Activated naive CD4-positive, alpha-beta T cell treated with anti-CD3 and anti-CD28 coated beads for 36 hours (primary cell): Measurements from ENCODE around the gene POLR1A. TPM values are rescaled to one million over a fixed set of nuclear protein-coding genes. Genes with fewer than 3 reads are reported as not detected.

Source experiments
- CTCF ChIA-PET: fragments of 350-600 bp; sonication (Branson Sonifier 250); formaldehyde crosslinking; loops from one replicate; lab custom pipeline; 2021; ENCODE audit warnings: antibody characterized with exemption; lab: Charles Lee
- DNase-seq: peaks from one replicate; pipeline ENCODE4 v3.0.0-alpha.2; 2020
- H3K27ac Mint-ChIP-seq: one replicate; pipeline ENCODE4 v1.8.0; 2021; ENCODE audit warnings: mild to moderate bottlenecking, mixed read lengths
- H3K27me3 Mint-ChIP-seq: one replicate; pipeline ENCODE4 v1.8.0; 2021; ENCODE audit warnings: low read depth, mixed read lengths
- H3K36me3 Mint-ChIP-seq: one replicate; pipeline ENCODE4 v1.8.0; 2021; ENCODE audit warnings: low read depth, mixed read lengths
- H3K4me1 Mint-ChIP-seq: one replicate; pipeline ENCODE4 v1.8.0; 2021; ENCODE audit warnings: low read depth, mixed read lengths
- H3K4me3 Mint-ChIP-seq: one replicate; pipeline ENCODE4 v1.8.0; 2021; ENCODE audit warnings: mild to moderate bottlenecking, moderate library complexity, mixed read lengths
- H3K9me3 Mint-ChIP-seq: one replicate; pipeline ENCODE4 v1.8.0; 2021; ENCODE audit warnings: mixed read lengths
- intact Hi-C: fragments of 100-400 bp; cut with micrococcal nuclease; formaldehyde crosslinking; loops from one replicate; pipeline ENCODE4 v1.15.1; 2023
- total RNA-seq, 2 experiments: library from RNA; stranded (reverse); gene quantifications; one replicate each; pipeline ENCODE4 v1.2.3, GENCODE V29; 2021

The POLR1A gene
- 10 to 100 TPM; 25.3 to 27.1 TPM for total RNA-seq

DNA sequence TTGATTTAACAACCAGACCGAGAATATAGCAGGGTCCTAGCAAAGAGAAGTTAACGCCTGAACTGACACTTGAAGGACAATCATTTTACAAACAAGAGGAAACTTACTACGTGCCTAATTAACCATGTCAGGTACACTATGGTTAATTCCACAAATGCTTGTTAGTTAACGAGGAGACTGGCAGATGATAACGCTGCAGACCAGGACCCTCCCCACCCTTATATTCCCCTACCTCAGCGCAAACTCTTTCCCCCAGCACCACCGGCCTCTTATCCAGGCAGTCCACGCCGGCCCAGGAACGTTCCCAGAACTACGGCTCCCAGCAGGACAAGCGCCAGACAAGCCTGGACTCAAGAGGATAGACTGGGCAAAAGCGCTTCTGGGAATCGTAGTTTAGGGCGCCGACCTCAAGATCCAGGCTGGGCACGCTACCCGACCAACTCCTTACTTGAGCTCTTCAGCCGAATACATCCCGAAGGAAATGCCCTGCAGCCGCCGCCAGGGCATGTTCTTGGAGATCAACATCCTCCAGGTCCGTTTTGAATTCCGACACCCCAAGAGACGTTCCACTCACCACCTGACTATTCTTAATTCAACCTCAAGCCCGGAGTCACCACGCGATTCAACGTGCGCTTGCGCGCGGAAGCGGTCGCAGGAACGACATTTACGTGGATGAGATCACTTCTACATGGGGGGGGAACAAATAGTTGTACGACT lies at the start of gene POLR1A:
Gene POLR1A (minus strand): TSS at position 635 of the 717 bp plus-strand sequence. CDS start 110 bp downstream, at position 525.
- CTCF ChIA-PET = interaction anchor here (0.7 to 1.3 kb wide), 4 partner anchors 18 to 468 kb away, joined by 3 to 4 read pairs (median 4); no protein-coding TSS in a partner anchor
- Mint-ChIP-seq H3K36me3 (peaks cover 49% of the 10 kb centered on the region), H3K27ac (peak within 1 kb of the TSS; percentile 99), H3K4me3 (peak within 1 kb of the TSS; percentile 89), H3K4me1 (peaks cover 57% of the 10 kb centered on the region), H3K9me3 (no peaks in the 10 kb centered on the region), H3K27me3 (no peaks in the 10 kb centered on the region)
- intact Hi-C loops = loop anchor here (5.0 to 10.0 kb wide), 4 partner anchors 459 to 691 kb away; partner anchors contain the start of genes C2orf68, CAPG, CHMP3 and MAT2A
- DNase-seq = peak; percentile 87

DNA sequence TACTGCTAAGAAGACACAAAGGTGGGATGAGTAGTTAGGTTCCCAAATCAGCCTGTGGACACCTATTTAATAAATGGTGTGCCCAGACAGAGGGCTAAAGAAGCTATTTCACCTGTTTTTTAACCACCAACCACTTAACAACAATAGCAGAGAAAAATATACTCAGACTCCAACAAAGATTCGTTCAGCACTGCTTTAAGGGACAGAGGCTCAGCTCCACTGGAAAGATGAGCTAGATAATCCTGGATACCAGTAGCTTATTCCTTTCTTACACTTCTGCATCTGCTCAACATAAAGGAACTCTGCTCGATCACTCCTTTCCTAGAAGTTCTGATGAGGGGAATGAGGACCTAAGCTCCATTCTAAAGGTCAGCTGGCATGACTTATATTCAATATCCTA lies 44.8 kb upstream of the POLR1A start:
- CTCF ChIA-PET = interaction anchor here (1.3 kb wide), 1 partner anchor 25 kb away, joined by 3 read pairs; no protein-coding TSS in a partner anchor
- intact Hi-C loops = no loop called here
- Mint-ChIP-seq H3K27me3 (no peaks in the 10 kb centered on the region), H3K9me3 (no peaks in the 10 kb centered on the region), H3K4me1 (peaks cover 8% of the 10 kb centered on the region), H3K27ac (no peak overlapping the region), H3K36me3 (peaks cover 39% of the 10 kb centered on the region), H3K4me3 (no peak overlapping the region)
- no peak for DNase-seq

DNA sequence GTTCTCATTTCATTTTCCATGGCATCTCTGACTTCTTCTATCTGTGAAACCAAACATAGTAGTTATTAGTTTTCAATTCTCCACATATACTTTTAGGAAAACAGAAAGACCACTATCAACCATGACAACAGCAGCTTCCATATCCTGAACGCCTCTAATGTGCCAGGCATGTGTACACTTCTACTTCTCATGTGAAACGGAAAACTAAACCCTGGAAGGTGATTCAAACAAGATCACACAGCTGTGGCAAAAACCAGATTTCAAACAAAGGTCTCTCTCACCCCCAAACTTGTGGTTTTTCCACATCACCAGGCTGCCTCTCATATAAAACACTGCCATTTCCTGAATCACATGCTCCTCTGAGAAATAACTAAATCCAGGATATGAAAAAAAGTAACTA lies 42.1 kb upstream of the POLR1A start:
- peak overlapping the region; percentile 13 for H3K27ac Mint-ChIP-seq
- CTCF ChIA-PET = interaction anchor here (1.4 kb wide), 1 partner anchor 11 kb away, joined by 5 read pairs; no protein-coding TSS in a partner anchor
- peaks cover 46% of the 10 kb centered on the region for H3K36me3 Mint-ChIP-seq
- no peaks in the 10 kb centered on the region for H3K9me3 Mint-ChIP-seq
- peaks cover 5% of the 10 kb centered on the region for H3K4me1 Mint-ChIP-seq
- no peak overlapping the region for H3K4me3 Mint-ChIP-seq
- H3K27me3 Mint-ChIP-seq = no peaks in the 10 kb centered on the region
- intact Hi-C loops = no loop called here
- DNase-seq = no peak

DNA sequence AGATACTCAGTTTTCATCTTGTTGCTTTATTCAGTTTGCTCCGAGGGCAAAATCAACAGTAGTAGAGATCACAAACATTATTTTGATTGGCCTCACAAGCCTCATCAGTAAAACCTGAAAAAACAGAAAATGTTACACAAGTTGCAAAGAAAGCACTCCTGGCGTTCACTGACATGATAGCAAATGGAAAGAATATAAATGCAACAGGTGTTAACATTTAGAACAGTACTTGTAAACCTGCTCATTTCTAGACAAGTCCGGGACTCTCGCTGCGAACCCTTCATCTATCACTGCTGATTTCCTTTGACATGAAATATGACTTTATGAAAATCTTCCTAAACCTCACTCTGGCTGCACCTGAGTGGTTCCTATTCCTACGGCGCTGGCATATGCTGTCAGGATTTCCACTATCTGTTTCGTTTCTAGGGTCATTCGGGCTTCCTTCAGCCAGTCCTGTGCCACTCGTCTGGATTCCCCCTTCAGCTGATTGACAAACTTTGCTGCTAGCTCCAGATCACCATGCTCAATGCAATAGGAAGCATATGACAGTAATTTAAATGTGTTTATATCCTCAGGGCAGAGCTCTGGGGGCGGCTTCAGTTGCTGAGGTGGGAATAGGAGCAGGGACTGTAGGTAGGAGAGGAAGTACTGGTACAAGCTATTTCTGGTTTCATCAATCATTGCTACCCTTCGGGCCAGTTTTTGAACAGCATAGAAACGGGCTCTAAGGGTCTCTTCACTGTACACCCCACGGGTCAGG lies 38.4 kb upstream of the POLR1A start:
- Mint-ChIP-seq H3K36me3 (peaks cover 40% of the 10 kb centered on the region), H3K27me3 (no peaks in the 10 kb centered on the region), H3K4me1 (peaks cover 8% of the 10 kb centered on the region), H3K27ac (peak overlapping the region; percentile 12), H3K4me3 (no peak overlapping the region), H3K9me3 (no peaks in the 10 kb centered on the region)
- intact Hi-C loops = no loop called here
- CTCF ChIA-PET = interaction anchor here (1.2 kb wide), 1 partner anchor 26 kb away, joined by 3 read pairs; no protein-coding TSS in a partner anchor
- no peak for DNase-seq

DNA sequence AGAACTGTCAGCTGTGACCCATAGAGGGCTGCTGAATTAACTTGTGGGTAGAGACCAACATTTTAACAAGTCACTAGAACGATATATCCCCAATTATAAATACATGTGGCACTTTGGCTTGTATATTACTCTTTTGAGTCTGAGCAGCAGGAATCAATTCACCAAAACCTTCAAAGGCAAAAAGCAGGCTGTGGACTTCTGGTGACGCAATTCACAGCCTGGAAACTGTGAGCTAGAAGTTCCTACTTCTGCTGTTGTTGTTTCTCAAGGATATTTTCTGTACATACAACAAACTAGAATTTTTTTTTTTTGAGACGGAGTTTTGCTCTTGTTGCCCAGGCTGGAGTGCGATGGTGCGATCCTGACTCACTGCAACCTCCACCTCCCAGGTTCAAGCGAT lies 37.6 kb upstream of the POLR1A start:
- H3K4me3 Mint-ChIP-seq = no peak overlapping the region
- no peaks in the 10 kb centered on the region for H3K9me3 Mint-ChIP-seq
- H3K27me3 Mint-ChIP-seq = no peaks in the 10 kb centered on the region
- H3K27ac Mint-ChIP-seq = no peak overlapping the region
- CTCF ChIA-PET = interaction anchor here (1.2 kb wide), 1 partner anchor 26 kb away, joined by 3 read pairs; no protein-coding TSS in a partner anchor
- H3K4me1 Mint-ChIP-seq = peaks cover 9% of the 10 kb centered on the region
- intact Hi-C loops = no loop called here
- DNase-seq = no peak
- H3K36me3 Mint-ChIP-seq = peaks cover 43% of the 10 kb centered on the region

DNA sequence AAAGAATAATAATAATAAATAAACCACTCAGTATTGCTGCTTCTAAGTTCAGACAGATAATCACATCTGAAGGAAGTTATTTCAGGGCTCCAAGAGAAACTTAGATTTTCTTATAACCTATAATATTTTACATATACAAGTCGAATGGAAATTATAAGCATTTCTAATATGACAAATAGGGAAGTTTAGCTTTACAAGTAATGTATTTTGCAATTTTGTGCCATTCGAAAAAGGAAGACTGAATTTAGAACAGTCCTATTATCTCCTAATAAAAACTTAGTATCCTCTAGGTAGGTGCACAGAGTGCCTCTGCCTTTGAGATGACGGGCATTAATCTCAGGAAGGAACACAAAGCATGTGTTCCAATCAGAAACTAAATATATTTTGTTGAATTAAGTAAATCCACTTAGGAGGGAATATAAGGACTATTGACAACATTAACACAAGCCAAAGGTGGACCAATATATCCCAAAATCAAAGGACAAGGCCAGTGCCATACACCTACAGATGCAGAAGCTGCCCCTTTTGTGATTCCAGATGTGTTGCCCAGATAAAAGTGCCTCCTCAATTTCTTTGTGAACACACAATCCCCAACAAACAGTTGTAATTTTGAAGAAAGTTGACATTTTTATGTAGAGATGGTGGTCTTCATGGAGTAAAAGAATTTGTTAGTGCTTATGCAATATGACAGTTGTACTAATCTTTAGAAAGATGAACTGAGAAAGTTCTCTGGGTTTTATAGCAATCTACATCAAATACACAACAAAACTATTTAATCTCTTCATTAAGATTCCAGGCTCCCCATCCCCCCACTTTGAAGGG lies 37.0 kb upstream of the POLR1A start:
- Mint-ChIP-seq H3K36me3 (peaks cover 44% of the 10 kb centered on the region), H3K9me3 (no peaks in the 10 kb centered on the region), H3K27ac (no peak overlapping the region), H3K4me1 (peaks cover 4% of the 10 kb centered on the region), H3K4me3 (no peak overlapping the region), H3K27me3 (no peaks in the 10 kb centered on the region)
- intact Hi-C loops = no loop called here
- DNase-seq = no peak
- CTCF ChIA-PET = interaction anchor here (1.2 kb wide), 1 partner anchor 25 kb away, joined by 3 read pairs; no protein-coding TSS in a partner anchor

DNA sequence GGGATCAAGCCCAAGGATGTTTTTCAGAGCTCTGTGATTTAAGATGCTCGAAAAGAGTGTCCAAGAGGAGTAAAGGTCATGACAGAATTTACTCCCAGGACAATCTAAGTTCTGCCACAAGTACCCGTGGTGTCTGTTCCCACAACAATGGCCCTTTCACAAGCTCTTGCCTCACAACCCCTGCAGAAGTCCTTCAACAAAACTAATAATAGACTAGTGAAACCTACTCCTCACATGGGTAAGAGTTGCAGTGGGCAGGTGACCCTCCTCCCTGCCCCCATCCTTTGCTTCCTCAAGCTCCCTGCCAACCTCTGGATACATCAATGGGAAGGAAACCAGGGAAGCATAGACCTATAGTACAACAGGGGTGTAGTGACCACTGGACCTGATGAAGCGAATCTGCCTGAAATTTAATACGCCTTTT lies 35.3 kb upstream of the POLR1A start:
- H3K9me3 Mint-ChIP-seq = no peaks in the 10 kb centered on the region
- H3K4me3 Mint-ChIP-seq = no peak overlapping the region
- no peaks in the 10 kb centered on the region for H3K27me3 Mint-ChIP-seq
- H3K4me1 Mint-ChIP-seq = peaks cover 4% of the 10 kb centered on the region
- CTCF ChIA-PET = no interaction called here
- DNase-seq = no peak
- H3K36me3 Mint-ChIP-seq = peaks cover 50% of the 10 kb centered on the region
- intact Hi-C loops = no loop called here
- peak overlapping the region; percentile 41 for H3K27ac Mint-ChIP-seq

DNA sequence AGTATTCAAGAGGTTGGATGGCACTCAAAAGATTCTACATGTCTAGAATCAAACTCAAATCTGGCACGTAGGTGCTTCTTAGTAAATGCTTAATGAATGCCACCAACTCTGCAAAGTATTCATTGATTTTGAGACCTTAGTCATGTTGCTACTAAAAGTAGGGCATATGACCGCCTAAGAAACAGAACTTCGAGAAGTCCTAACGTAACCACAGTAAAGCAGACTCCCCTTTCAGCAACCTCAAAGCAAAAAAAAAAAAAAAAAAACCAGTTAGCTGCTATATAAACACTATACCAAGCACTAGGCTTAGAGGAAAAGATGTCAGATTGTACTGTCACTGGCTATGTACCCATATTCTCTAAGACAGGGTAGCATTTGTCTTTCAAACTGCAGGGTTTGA lies 34.3 kb upstream of the POLR1A start:
- Mint-ChIP-seq H3K9me3 (no peaks in the 10 kb centered on the region), H3K27ac (peak overlapping the region; percentile 60), H3K4me1 (peaks cover 4% of the 10 kb centered on the region), H3K27me3 (no peaks in the 10 kb centered on the region), H3K4me3 (no peak overlapping the region), H3K36me3 (peaks cover 56% of the 10 kb centered on the region)
- DNase-seq = no peak
- intact Hi-C loops = no loop called here
- CTCF ChIA-PET = interaction anchor here (1.6 kb wide), 1 partner anchor 11 kb away, joined by 3 read pairs; no protein-coding TSS in a partner anchor

DNA sequence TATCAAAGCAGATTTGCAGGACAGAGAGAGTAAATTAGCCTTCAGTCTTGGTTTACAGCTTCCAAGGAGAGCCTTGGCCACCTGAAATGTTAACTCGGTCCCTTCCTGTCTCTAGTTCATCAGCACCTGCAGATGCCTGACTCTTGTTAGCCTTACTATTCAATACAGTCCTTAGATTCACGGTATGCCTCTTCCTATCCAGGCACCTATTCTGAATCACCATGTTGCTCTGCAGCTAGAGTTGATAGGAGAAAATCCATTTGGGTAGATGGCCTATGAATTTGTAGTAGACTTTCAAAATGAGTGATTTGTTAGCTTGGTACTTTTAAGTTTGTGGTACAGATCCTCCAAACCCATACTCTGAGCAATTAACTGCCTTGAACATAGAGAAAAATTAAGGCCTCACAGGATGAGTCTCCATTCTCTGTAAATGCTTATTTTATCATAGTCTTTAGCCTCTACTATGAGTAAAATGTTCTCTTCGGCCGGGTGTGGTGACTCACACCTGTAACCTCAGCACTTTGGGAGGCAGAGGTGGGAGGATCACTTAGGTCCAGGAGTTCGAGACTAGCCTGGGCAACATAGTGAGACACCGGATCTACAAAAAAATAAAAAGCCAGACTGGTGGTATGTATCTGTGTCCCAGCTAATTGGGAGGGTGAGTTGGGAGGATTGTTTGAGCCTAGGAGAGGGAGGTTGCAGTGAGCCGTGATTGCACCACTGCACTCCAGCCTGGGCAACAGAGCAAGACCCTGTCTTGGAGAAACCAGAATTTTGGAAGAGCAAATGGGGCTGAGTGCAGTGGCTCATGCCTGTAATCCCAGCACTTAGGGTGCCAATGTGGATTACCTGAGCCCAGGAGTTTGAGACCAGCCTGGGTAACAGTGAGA lies 33.3 kb upstream of the POLR1A start:
- CTCF ChIA-PET = interaction anchor here (1.0 to 1.6 kb wide), 2 partner anchors 10 to 33 kb away, joined by 3 read pairs; partner anchors contain the start of genes POLR1A and PTCD3
- no peaks in the 10 kb centered on the region for H3K27me3 Mint-ChIP-seq
- H3K9me3 Mint-ChIP-seq = no peaks in the 10 kb centered on the region
- intact Hi-C loops = no loop called here
- no peak overlapping the region for H3K4me3 Mint-ChIP-seq
- H3K27ac Mint-ChIP-seq = peak overlapping the region; percentile 77
- peaks cover 53% of the 10 kb centered on the region for H3K36me3 Mint-ChIP-seq
- peaks cover 4% of the 10 kb centered on the region for H3K4me1 Mint-ChIP-seq
- no peak for DNase-seq

DNA sequence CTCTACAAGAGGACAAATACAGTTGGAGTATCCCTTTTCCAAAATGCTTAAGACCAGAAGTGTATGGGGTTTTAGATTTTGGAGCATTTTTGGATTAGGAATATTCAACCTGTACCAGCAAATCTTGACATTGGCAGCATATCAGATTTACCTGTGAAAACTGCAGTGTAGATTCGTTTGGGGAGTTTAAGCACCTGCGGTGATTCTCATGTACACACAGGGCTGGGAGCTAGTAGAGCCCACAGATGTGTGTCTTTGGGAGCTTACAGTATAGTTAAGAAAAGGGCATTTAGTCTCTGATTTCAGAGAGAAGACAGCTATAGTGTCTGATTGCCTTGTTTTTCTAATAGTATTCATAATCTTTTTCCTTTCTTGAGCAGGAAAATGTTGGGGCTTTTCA lies 30.5 kb upstream of the POLR1A start:
- H3K27me3 Mint-ChIP-seq = no peaks in the 10 kb centered on the region
- peaks cover 53% of the 10 kb centered on the region for H3K36me3 Mint-ChIP-seq
- H3K9me3 Mint-ChIP-seq = no peaks in the 10 kb centered on the region
- H3K4me3 Mint-ChIP-seq = no peak overlapping the region
- peaks cover 4% of the 10 kb centered on the region for H3K4me1 Mint-ChIP-seq
- CTCF ChIA-PET = interaction anchor here (0.6 to 1.2 kb wide), 3 partner anchors 16 to 499 kb away, joined by 3 to 5 read pairs (median 4); no protein-coding TSS in a partner anchor
- intact Hi-C loops = no loop called here
- peak overlapping the region; percentile 24 for H3K27ac Mint-ChIP-seq
- no peak for DNase-seq

DNA sequence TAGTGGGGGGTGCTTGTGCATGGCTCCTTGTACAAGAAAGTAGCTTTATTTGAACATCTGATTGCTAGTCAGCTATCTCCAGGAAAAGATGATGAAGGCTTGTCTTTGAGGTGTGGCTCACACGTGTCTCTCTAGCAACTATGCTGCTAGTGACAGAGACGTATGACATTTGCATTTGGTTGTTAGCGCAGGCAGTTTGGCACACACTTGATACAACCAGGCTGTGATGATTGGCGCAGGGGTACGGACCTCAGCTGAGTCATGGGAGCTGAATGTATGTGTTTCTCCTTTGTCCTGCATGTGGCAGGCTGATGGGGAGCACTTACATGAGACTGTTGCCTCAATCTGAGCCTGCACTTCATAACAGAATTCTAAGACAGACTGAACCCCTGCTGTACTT lies 30.0 kb upstream of the POLR1A start:
- no peak overlapping the region for H3K4me3 Mint-ChIP-seq

More for the DNA sequence above, 30.0 kb upstream of the POLR1A start:
- intact Hi-C loops = no loop called here
- Mint-ChIP-seq H3K27me3 (no peaks in the 10 kb centered on the region), H3K36me3 (peaks cover 50% of the 10 kb centered on the region), H3K27ac (peak overlapping the region; percentile 3), H3K9me3 (no peaks in the 10 kb centered on the region), H3K4me1 (peaks cover 4% of the 10 kb centered on the region)
- CTCF ChIA-PET = interaction anchor here (1.2 kb wide), 1 partner anchor 498 kb away, joined by 4 read pairs; no protein-coding TSS in a partner anchor
- no peak for DNase-seq
